ENCODE measurements around the gene LRAT. TPM values are rescaled to one million over a fixed set of nuclear protein-coding genes. Genes with fewer than 3 reads are reported as not detected.

LRAT gene
- total and polyA plus RNA-seq, 11 donors = 0.33 to 0.86 TPM; not detected in 9

DNA sequence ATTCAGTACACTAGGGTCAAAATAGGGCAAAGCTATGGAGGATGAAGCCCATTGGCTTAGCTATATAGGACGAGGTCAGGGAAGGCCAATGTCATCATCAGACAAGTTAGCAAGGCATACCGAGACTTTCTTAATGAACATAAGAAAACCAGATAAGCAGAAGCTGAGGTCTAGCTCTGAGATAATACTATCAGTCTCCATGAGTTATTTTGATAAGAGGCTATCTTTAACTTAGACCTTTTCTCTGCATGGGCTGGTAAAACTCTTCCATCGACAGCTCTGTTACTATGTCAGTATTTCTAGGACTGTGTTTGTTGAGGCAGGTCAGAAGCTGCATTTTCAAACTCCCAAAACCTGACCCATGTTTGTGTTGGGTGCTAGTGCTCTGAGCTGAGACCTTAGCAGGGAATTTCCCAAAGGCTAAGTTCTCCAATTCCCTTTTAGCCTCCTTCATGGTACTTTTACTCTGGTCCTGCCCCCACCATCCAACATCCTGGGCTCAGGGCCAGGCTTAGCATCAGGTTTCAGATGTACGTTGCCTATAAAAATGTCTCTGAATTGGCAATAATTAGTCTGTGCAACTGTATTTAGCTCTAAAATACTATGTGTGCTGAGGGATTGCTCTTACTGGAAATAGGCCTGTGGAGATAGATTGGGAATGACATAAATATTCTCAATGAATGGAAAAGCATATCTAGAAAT is 29.3 kb upstream of the LRAT start:
- intact Hi-C loops (cut with DNase I) = no loop called here
- DNase-seq = no peak
- 26 to 34% (median 30%) methylated on average over 4 of the region's 4 CpGs for WGBS, 4 donors
- Histone ChIP-seq H3K9me3 (no peaks in the 10 kb centered on the region), H3K27me3 (peaks cover 0 to 3% (median 0%) of the 10 kb centered on the region in 9 donors), H3K4me1 (no peaks in the 10 kb centered on the region), H3K27ac (no peak overlapping the region), H3K4me3 (no peak overlapping the region), H3K36me3 (no peaks in the 10 kb centered on the region)
- no peak for ATAC-seq
- TF ChIP-seq, protein P1, sequence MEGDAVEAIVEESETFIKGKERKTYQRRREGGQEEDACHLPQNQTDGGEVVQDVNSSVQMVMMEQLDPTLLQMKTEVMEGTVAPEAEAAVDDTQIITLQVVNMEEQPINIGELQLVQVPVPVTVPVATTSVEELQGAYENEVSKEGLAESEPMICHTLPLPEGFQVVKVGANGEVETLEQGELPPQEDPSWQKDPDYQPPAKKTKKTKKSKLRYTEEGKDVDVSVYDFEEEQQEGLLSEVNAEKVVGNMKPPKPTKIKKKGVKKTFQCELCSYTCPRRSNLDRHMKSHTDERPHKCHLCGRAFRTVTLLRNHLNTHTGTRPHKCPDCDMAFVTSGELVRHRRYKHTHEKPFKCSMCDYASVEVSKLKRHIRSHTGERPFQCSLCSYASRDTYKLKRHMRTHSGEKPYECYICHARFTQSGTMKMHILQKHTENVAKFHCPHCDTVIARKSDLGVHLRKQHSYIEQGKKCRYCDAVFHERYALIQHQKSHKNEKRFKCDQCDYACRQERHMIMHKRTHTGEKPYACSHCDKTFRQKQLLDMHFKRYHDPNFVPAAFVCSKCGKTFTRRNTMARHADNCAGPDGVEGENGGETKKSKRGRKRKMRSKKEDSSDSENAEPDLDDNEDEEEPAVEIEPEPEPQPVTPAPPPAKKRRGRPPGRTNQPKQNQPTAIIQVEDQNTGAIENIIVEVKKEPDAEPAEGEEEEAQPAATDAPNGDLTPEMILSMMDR (IDR thresholded peaks at IDR 0.05) = no peak
- TF ChIP-seq POLR2A (IDR thresholded peaks at IDR 0.05) = no peak

DNA sequence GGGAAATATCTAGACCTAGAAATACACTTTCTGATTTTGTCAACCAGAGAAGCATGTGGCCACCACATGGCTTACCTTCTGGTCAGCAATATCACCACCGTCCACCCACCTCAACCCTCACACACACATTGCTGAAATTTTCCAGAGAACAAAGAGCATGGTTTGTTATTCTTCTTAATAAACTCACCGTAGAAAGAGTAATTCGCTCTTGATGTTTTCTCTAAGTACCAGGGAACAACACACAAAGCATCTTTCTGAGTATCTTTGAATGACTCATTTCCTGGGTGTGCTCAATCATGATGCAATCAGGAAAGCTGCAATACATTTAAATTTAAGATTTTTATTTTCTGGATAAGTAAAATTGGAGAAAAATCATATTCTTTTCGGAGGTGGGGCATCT is 24.7 kb upstream of the LRAT start:
- no peaks in the 10 kb centered on the region for H3K36me3 ChIP-seq
- H3K27me3 ChIP-seq = peaks cover 0 to 3% (median 0%) of the 10 kb centered on the region in 9 donors
- DNase-seq (no peak), ATAC-seq (no peak)
- intact Hi-C loops (cut with DNase I) = no loop called here
- no peaks in the 10 kb centered on the region for H3K9me3 ChIP-seq
- 73 to 84% (median 78%) methylated on average over 4 of the region's 4 CpGs for WGBS, 4 donors
- H3K4me3 ChIP-seq = no peak overlapping the region
- no peaks in the 10 kb centered on the region for H3K4me1 ChIP-seq
- no peak overlapping the region for H3K27ac ChIP-seq
- TF ChIP-seq POLR2A (IDR thresholded peaks at IDR 0.05) = no peak
- TF ChIP-seq, protein P1 (IDR thresholded peaks at IDR 0.05) = no peak

DNA sequence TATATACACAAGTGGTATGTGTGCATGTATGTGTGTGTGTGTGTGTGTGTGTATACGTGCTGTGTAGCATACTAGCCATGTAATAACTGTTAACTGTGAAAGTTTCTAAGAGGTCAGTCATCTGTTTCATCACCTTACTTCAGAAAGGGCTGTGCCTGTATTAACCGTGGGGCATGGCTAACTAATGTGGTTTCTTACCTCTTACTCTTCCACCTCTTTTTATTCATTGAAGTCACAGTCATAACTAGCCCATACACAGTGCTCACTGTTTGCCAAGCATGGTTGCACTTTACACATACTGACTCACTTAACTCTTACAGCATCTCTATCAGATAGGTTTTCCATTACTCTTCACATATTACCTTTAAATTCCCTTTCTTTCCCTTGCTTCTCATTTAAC is 23.7 kb upstream of the LRAT start:
- ATAC-seq = no peak

DNA sequence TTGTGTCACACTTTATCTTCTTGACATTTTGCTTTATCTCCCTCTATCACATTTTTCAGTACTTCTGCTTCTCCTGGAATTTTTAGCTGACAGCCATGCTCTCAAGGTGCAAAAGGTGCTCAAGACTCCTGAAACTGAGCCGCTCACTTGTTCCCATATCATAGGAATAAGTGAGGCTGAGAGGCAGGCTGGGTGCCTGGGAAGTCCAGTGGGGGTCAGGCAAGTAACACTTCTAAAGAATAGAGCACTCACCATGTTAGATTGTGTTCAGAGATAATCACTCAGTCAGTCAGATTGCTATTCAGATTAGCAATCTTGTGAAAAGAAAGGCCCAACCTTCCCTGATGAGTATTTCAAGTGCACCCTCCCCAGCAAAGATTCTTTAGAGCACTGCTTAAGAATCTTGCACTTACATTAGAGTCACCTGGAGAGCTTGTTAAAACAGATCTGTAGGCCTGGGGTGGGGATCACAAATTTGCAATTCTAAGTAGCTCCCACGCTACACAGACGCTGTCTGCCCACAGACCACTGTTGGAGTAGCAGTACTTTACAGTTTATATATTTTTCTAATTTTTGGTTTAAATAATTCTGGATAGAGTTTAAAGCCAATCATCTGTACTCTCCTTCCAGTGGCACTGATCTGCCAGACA is 23.1 kb upstream of the LRAT start:
- Histone ChIP-seq H3K9me3 (no peaks in the 10 kb centered on the region), H3K27me3 (peaks cover 0 to 3% (median 0%) of the 10 kb centered on the region in 9 donors), H3K4me1 (no peaks in the 10 kb centered on the region), H3K4me3 (no peak overlapping the region), H3K27ac (no peak overlapping the region), H3K36me3 (no peaks in the 10 kb centered on the region)
- intact Hi-C loops (cut with DNase I) = no loop called here
- ATAC-seq = no peak
- TF ChIP-seq, protein P1 (IDR thresholded peaks at IDR 0.05) = no peak
- TF ChIP-seq POLR2A (IDR thresholded peaks at IDR 0.05) = no peak
- no peak for DNase-seq
- WGBS, 4 donors = 73 to 82% (median 79%) methylated on average over 3 of the region's 3 CpGs

More for the DNA sequence above, 23.7 kb upstream of the LRAT start:
- H3K9me3 ChIP-seq = no peaks in the 10 kb centered on the region
- no peaks in the 10 kb centered on the region for H3K36me3 ChIP-seq
- no peak for TF ChIP-seq POLR2A (IDR thresholded peaks at IDR 0.05)
- TF ChIP-seq, protein P1 (IDR thresholded peaks at IDR 0.05) = no peak
- no peak overlapping the region for H3K4me3 ChIP-seq
- intact Hi-C loops (cut with DNase I) = no loop called here
- no peaks in the 10 kb centered on the region for H3K4me1 ChIP-seq
- no peak overlapping the region for H3K27ac ChIP-seq
- peaks cover 0 to 3% (median 0%) of the 10 kb centered on the region in 9 donors for H3K27me3 ChIP-seq
- 62 to 68% (median 66%) methylated on average over 2 of the region's 2 CpGs for WGBS, 4 donors
- DNase-seq = no peak

All from heart left ventricle (tissue), 16 donors.